HEK293 (cell line): ENCODE results near the gene PRSS56.
A peak's percentile ranks its signal among the peaks of the same experiment; 100 is the strongest.

Experiments used
- CTCF ChIA-PET: fragments of 350-600 bp; formaldehyde crosslinking; extraction: SDS; loops from one replicate; lab custom pipeline; 2021; ENCODE audit warnings: antibody characterized with exemption; lab: Yijun Ruan, JAX
- POLR2A ChIA-PET: fragments of 300-600 bp; formaldehyde crosslinking; extraction: SDS; loops from one replicate; lab custom pipeline; 2020; ENCODE audit warnings: antibody characterized with exemption, inconsistent platforms; lab: Yijun Ruan, JAX
- H3K27ac ChIP-seq: fragments of 200-500 bp; sonication (Bioruptor generic); 2 replicates; pipeline ENCODE4 v1.5.1; 2014; ENCODE audit warnings: low read depth, low read length, control low read depth, inconsistent platforms; ENCODE audit errors: extremely low read depth
- H3K36me3 ChIP-seq, 2 experiments: fragments of 200-500 bp in 1 of 2; sonication (Bioruptor generic) in 1 of 2; 1 replicate in 1 of 2; 2 replicates in 1 of 2; pipeline ENCODE4 v1.5.1; 2014 to 2017; ENCODE audit warnings: inconsistent platforms in 2 of 2, low read length in 2 of 2; ENCODE audit not compliant: control insufficient read depth in 2 of 2, insufficient read depth in 1 of 2
- H3K4me1 ChIP-seq: fragments of 200-500 bp; sonication (Bioruptor generic); 2 replicates; pipeline ENCODE4 v1.5.1; 2014; ENCODE audit warnings: mild to moderate bottlenecking, low read length, inconsistent platforms; ENCODE audit not compliant: control insufficient read depth, insufficient read depth
- H3K4me3 ChIP-seq: 2 replicates; pipeline ENCODE4 v1.5.1; 2011; ENCODE audit warnings: low read depth, mild to moderate bottlenecking, control low read depth, low read length, moderate library complexity
- H3K9me3 ChIP-seq: fragments of 200-500 bp; sonication (Bioruptor generic); 2 replicates; pipeline ENCODE4 v1.5.1; 2014; ENCODE audit warnings: low read depth, low read length, inconsistent platforms; ENCODE audit not compliant: control insufficient read depth, insufficient read depth
- BCL11A ChIP-seq: fragments of 450-650 bp; formaldehyde crosslinking; IDR thresholded peaks from 2 replicates; pipeline ENCODE4 v1.5.1; 2016; ENCODE audit warnings: low read depth, missing biosample characterization, missing genetic modification characterization
- EGR2 ChIP-seq: fragments of 450-650 bp; formaldehyde crosslinking; IDR thresholded peaks from 2 replicates; pipeline ENCODE4 v1.5.1; 2016; ENCODE audit warnings: low read depth, missing biosample characterization, missing genetic modification characterization
- KLF1 ChIP-seq: fragments of 450-650 bp; formaldehyde crosslinking; IDR thresholded peaks from 2 replicates; pipeline ENCODE4 v1.5.1; 2016; ENCODE audit warnings: missing biosample characterization, missing genetic modification characterization
- ZFHX2 ChIP-seq: fragments of 450-650 bp; formaldehyde crosslinking; conservative IDR thresholded peaks from 2 replicates; pipeline ENCODE4 v1.5.1; 2016; ENCODE audit warnings: missing biosample characterization, missing genetic modification characterization
- ZNF132 ChIP-seq: fragments of 450-650 bp; formaldehyde crosslinking; IDR thresholded peaks from 2 replicates; pipeline ENCODE4 v1.5.1; 2017; ENCODE audit warnings: missing biosample characterization, missing genetic modification characterization, borderline replicate concordance
- ZNF629 ChIP-seq: fragments of 450-650 bp; formaldehyde crosslinking; IDR thresholded peaks from 2 replicates; pipeline ENCODE4 v1.5.1; 2017; ENCODE audit warnings: missing biosample characterization, missing genetic modification characterization
- TF ChIP-seq, protein P1 (sequence below): fragments of 450-650 bp; formaldehyde crosslinking; IDR thresholded peaks from 2 replicates; pipeline ENCODE4 v1.5.1; 2016; ENCODE audit warnings: missing biosample characterization, missing genetic modification characterization
- TF ChIP-seq, protein P2 (sequence below): fragments of 450-650 bp; formaldehyde crosslinking; optimal IDR thresholded peaks from 2 replicates; pipeline ENCODE3; 2016; ENCODE audit warnings: missing biosample characterization, mild to moderate bottlenecking, missing genetic modification characterization
- TF ChIP-seq, protein P3 (sequence below): fragments of 450-650 bp; IDR thresholded peaks from 2 replicates; pipeline ENCODE4 v1.5.1; 2018; ENCODE audit warnings: missing biosample characterization, missing genetic modification characterization
- TF ChIP-seq, protein P4 (sequence below): fragments of 450-650 bp; formaldehyde crosslinking; IDR thresholded peaks from 2 replicates; pipeline ENCODE4 v1.5.1; 2016; ENCODE audit warnings: missing biosample characterization, missing genetic modification characterization
- TF ChIP-seq, protein P5 (sequence below): fragments of 450-650 bp; formaldehyde crosslinking; IDR thresholded peaks from 2 replicates; pipeline ENCODE4 v1.5.1; 2016; ENCODE audit warnings: missing biosample characterization, missing genetic modification characterization

Gene PRSS56

DNA sequence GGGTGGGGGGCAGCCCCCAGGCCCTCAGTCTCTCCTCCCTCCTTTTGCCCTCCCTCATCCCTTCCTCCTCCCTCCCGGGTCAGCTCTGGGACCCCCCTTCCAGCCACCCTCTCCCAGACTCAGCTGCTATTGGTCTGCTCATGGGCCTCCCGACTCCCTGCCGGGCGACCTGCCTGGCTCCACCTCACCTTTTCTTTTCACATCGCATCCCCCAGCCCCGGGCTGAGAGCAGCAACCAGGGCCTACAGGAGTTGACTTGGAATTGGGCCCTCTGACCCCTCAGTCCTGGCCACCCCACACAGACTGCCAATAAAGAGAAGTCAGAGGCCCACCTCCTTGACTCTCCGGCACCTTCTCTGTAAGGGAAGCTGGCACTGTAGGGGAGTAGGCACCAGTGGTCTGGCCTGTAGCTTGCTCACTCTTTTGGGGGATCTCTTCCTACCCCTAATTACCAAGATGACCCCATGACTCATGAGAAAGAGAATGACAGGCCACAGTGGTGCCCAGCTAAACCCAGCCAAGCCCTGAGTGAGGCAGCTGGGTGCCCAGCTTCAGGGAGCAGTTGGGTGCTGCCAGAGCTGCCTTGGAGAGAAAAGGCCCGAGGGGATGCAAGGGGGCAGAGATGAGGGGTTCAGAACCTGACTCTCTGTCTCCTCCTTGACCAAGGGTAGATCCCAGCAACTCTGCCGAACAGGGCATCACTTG lies 30.5 kb upstream of the PRSS56 start (continued):
- TF ChIP-seq, protein P1, sequence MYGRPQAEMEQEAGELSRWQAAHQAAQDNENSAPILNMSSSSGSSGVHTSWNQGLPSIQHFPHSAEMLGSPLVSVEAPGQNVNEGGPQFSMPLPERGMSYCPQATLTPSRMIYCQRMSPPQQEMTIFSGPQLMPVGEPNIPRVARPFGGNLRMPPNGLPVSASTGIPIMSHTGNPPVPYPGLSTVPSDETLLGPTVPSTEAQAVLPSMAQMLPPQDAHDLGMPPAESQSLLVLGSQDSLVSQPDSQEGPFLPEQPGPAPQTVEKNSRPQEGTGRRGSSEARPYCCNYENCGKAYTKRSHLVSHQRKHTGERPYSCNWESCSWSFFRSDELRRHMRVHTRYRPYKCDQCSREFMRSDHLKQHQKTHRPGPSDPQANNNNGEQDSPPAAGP (tag by site-specific recombination): no peak
- TF ChIP-seq, protein P2, sequence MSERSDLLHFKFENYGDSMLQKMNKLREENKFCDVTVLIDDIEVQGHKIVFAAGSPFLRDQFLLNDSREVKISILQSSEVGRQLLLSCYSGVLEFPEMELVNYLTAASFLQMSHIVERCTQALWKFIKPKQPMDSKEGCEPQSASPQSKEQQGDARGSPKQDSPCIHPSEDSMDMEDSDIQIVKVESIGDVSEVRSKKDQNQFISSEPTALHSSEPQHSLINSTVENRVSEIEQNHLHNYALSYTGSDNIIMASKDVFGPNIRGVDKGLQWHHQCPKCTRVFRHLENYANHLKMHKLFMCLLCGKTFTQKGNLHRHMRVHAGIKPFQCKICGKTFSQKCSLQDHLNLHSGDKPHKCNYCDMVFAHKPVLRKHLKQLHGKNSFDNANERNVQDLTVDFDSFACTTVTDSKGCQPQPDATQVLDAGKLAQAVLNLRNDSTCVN (tag by site-specific recombination): no peak

DNA sequence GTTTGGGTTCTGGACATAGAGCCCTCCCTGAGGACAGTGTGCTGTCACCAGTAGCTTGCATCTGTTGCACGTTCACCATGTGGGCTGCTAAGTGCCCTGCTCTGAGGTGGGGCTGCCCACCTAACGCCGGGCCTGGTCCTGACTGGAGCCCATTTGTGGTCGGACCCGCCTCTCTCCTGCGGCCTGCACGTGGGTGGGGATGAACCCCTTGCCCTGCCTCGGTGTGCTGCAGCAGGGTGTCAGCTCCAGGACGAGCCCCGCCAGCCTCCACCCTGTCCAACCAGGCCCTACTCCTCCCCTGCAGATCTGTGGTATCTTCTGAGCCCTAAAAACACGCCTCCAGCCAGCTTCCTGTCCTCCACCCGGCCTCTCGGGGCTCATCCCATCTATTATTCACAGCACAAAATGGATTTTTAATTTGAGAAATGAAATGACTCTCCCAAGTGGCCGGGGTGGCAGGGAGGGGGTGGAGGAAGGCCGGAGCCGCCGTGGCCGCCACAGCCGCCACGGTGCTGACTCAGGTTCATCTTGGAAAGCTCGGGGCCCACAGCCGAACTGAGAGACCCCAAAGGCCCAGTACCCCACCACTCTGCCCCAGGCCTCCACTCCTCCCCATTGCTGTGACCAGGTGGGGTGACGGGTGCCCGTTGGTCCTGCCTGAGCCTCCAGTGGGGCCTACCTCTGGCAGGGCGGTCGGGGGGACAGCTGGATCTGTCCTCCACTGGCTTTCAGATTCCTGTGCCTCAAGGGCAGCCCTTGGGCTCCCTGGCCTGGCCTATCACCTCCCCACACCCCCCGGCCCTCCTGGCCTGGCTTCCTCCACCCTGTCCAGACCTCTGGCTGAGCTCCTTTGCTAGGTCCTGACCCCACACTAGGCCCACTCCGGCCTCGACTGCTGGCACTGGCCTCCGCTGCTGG lies 29.7 kb upstream of the PRSS56 start:
- no peak overlapping the region for H3K4me3 ChIP-seq
- TF ChIP-seq EGR2 (tag by site-specific recombination): peak; percentile 65
- TF ChIP-seq, protein P3, sequence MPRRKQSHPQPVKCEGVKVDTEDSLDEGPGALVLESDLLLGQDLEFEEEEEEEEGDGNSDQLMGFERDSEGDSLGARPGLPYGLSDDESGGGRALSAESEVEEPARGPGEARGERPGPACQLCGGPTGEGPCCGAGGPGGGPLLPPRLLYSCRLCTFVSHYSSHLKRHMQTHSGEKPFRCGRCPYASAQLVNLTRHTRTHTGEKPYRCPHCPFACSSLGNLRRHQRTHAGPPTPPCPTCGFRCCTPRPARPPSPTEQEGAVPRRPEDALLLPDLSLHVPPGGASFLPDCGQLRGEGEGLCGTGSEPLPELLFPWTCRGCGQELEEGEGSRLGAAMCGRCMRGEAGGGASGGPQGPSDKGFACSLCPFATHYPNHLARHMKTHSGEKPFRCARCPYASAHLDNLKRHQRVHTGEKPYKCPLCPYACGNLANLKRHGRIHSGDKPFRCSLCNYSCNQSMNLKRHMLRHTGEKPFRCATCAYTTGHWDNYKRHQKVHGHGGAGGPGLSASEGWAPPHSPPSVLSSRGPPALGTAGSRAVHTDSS: no peak
- peak; percentile 85 for TF ChIP-seq KLF1 (tag by site-specific recombination)
- peak; percentile 61 for TF ChIP-seq ZFHX2
- TF ChIP-seq, protein P4, sequence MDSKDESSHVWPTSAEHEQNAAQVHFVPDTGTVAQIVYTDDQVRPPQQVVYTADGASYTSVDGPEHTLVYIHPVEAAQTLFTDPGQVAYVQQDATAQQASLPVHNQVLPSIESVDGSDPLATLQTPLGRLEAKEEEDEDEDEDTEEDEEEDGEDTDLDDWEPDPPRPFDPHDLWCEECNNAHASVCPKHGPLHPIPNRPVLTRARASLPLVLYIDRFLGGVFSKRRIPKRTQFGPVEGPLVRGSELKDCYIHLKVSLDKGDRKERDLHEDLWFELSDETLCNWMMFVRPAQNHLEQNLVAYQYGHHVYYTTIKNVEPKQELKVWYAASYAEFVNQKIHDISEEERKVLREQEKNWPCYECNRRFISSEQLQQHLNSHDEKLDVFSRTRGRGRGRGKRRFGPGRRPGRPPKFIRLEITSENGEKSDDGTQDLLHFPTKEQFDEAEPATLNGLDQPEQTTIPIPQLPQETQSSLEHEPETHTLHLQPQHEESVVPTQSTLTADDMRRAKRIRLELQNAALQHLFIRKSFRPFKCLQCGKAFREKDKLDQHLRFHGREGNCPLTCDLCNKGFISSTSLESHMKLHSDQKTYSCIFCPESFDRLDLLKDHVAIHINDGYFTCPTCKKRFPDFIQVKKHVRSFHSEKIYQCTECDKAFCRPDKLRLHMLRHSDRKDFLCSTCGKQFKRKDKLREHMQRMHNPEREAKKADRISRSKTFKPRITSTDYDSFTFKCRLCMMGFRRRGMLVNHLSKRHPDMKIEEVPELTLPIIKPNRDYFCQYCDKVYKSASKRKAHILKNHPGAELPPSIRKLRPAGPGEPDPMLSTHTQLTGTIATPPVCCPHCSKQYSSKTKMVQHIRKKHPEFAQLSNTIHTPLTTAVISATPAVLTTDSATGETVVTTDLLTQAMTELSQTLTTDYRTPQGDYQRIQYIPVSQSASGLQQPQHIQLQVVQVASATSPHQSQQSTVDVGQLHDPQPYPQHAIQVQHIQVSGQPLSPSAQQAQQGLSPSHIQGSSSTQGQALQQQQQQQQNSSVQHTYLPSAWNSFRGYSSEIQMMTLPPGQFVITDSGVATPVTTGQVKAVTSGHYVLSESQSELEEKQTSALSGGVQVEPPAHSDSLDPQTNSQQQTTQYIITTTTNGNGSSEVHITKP: peak; percentile 66; the same call in 1 of the 2 replicates
- TF ChIP-seq, protein P5, sequence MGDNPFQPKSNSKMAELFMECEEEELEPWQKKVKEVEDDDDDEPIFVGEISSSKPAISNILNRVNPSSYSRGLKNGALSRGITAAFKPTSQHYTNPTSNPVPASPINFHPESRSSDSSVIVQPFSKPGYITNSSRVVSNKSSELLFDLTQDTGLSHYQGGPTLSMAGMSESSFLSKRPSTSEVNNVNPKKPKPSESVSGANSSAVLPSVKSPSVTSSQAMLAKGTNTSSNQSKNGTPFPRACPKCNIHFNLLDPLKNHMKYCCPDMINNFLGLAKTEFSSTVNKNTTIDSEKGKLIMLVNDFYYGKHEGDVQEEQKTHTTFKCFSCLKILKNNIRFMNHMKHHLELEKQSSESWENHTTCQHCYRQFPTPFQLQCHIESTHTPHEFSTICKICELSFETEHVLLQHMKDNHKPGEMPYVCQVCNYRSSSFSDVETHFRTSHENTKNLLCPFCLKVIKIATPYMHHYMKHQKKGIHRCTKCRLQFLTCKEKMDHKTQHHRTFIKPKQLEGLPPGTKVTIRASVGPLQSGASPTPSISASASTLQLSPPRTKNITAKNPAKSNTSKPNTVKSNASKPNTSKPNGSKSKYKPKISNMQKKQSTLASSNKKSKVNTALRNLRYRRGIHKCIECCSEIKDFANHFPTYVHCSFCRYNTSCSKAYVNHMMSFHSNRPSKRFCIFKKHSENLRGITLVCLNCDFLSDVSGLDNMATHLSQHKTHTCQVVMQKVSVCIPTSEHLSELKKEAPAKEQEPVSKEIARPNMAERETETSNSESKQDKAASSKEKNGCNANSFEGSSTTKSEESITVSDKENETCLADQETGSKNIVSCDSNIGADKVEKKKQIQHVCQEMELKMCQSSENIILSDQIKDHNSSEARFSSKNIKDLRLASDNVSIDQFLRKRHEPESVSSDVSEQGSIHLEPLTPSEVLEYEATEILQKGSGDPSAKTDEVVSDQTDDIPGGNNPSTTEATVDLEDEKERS (tag by site-specific recombination): no peak
- no peak for TF ChIP-seq ZNF629
- no peak for TF ChIP-seq ZNF132 (tag by site-specific recombination)
- no peak for TF ChIP-seq BCL11A (tag by site-specific recombination)
- CTCF ChIA-PET: interaction anchor here (1.3 kb wide), 2 partner anchors 31 to 46 kb away, joined by 3 read pairs; no protein-coding TSS in a partner anchor
- no peak overlapping the region for H3K27ac ChIP-seq
- H3K9me3 ChIP-seq: no peaks in the 10 kb centered on the region
- H3K36me3 ChIP-seq: no peaks in the 10 kb centered on the region
- H3K4me1 ChIP-seq: no peaks in the 10 kb centered on the region
- POLR2A ChIA-PET: no interaction called here
